Lower lobe of right lung (tissue), 2 donors: Measurements from ENCODE around the gene SDC1. TPM values are rescaled to one million over a fixed set of nuclear protein-coding genes. Genes with fewer than 3 reads are reported as not detected.

Experiments used
- ATAC-seq, 2 donors: fragments of 200-7000 bp; cut with Tn5 transposase; one replicate each; pipeline ENCODE4 v1.9.1; 2020 to 2022; ENCODE audit warnings: mild to moderate bottlenecking in 2 of 2, moderate library complexity in 2 of 2
- DNase-seq: peaks from one replicate; pipeline ENCODE4 v3.0.0-alpha.2; 2020
- H3K27ac ChIP-seq: fragments of 200-600 bp; one replicate; pipeline ENCODE4 v1.8.0; 2022
- H3K27me3 ChIP-seq: fragments of 200-600 bp; one replicate; pipeline ENCODE4 v1.8.0; 2022; ENCODE audit warnings: low read depth
- H3K36me3 ChIP-seq: fragments of 200-600 bp; one replicate; pipeline ENCODE4 v1.8.0; 2022; ENCODE audit warnings: mild to moderate bottlenecking
- H3K4me1 ChIP-seq: fragments of 200-600 bp; one replicate; pipeline ENCODE4 v1.8.0; 2022
- H3K4me3 ChIP-seq: fragments of 200-600 bp; one replicate; pipeline ENCODE4 v1.8.0; 2022; ENCODE audit warnings: mild to moderate bottlenecking
- H3K9me3 ChIP-seq: fragments of 200-600 bp; one replicate; pipeline ENCODE4 v1.8.0; 2022
- intact Hi-C: fragments of 100-400 bp; cut with DNase I; formaldehyde crosslinking; loops from one replicate; pipeline ENCODE4 v1.11.0; 2022
- total RNA-seq: library from RNA; stranded (reverse); fragmentation: NEBNext Ultra II Directional; extraction: Animal tissue kit (Norgen Biotek cat#: 25700); gene quantifications from one replicate; pipeline ENCODE4 v1.2.1, GENCODE V29; 2021
- TF ChIP-seq, protein P1 (sequence below): fragments of 200-600 bp; IDR thresholded peaks from one replicate; pipeline ENCODE4 v1.8.0; 2022; ENCODE audit warnings: antibody characterized with exemption, mild to moderate bottlenecking
- donor health status: DM: no; HTN: yes; CAD: no; lungs with severe emphysema.

SDC1 gene
- total RNA-seq, 1 donor from 2014 or later, result 90.0 TPM

DNA sequence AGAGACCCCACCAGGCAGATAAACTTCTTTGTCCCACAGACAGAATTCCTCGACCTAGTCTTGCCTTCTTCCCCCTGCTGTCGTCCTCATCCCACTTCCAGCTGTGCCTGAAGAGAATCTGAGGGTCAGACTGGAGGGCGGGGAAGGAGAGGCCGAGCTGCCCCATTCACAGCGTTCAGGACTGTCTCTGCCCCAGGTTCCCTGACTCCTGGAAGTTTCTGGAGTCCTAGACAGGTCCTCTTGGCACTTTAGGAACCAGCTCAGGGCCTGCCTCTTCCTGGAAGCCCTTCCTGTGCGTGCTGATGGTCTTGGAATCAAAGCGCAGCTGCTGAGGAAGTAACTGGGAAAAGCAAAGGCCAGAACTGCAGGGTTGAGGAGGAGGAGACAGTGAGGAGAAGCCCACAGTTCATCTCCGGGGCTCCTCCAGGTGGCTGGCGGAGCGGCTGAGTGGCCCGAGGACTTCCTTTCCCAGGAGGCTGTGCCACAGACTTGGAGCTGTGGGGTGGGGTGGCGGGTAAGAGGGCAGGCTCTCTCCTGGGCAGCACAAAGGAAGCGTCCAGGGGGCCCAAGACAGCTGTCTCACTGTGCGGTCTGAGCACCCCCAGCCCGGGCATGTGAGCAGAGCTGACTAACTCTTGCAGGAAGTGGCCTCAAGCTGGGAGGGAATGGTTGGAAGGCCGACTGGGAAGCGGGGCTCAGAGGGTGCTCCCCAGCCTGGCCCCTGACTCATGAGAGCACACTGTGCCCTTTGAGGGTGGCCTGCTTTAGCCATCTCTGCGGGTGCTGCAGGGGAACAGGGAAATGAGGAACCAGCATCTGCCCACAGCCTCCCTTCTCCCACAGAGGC, 39.5 kb downstream of the SDC1 start:
- intact Hi-C loops, result no loop called here
- H3K4me3 ChIP-seq, result no peak overlapping the region
- no peaks in the 10 kb centered on the region for H3K9me3 ChIP-seq
- no peaks in the 10 kb centered on the region for H3K36me3 ChIP-seq
- TF ChIP-seq, protein P1, sequence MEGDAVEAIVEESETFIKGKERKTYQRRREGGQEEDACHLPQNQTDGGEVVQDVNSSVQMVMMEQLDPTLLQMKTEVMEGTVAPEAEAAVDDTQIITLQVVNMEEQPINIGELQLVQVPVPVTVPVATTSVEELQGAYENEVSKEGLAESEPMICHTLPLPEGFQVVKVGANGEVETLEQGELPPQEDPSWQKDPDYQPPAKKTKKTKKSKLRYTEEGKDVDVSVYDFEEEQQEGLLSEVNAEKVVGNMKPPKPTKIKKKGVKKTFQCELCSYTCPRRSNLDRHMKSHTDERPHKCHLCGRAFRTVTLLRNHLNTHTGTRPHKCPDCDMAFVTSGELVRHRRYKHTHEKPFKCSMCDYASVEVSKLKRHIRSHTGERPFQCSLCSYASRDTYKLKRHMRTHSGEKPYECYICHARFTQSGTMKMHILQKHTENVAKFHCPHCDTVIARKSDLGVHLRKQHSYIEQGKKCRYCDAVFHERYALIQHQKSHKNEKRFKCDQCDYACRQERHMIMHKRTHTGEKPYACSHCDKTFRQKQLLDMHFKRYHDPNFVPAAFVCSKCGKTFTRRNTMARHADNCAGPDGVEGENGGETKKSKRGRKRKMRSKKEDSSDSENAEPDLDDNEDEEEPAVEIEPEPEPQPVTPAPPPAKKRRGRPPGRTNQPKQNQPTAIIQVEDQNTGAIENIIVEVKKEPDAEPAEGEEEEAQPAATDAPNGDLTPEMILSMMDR, result no peak
- no peaks in the 10 kb centered on the region for H3K27me3 ChIP-seq
- ATAC-seq, result peak; percentile 24 to 50
- peaks cover 65% of the 10 kb centered on the region for H3K4me1 ChIP-seq
- DNase-seq, result peak; percentile 75
- H3K27ac ChIP-seq, result peak overlapping the region; percentile 82

DNA sequence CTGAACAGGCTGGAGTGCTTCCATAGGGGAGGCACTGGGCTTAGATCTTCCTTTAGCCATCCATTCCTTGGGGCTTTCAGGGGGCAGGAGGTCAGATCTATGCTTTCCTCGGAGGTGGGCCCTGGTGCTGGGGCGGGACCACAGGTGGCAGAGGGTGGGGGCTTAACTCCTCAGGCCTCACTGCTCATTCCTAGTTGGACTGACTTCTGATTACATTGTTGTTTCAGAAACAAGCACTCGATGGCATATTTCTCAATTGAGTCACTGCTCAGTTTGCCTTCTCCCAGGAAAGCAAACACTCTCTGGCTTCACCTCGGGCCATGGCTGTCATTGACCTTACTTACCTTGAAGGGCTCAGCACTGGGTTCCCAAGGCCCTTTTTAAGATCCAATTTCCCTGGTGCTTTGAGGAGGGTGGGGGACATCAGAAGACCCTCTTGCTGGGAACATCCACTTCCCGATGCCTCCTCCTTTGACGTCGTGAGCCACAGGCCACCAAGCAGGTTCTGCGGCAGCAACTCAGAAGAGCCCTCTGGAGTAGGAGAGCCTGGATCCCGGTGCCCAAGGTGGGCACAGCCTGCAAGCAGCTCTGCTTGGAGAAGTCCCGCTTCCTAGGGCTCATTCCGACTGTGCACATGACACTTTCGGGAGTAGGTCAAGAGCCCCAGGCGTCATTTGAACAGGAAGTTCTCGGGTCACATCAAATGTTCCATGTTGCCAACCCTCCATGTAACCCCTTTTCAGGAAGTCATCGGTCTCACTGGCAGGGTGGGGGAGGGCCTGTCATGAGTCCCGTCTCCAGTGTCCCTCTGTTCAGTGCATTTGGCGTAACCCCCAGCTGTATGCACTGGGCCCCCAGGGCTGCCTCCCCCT, 40.6 kb downstream of the SDC1 start:
- Histone ChIP-seq H3K27ac (peak overlapping the region; percentile 82), H3K9me3 (no peaks in the 10 kb centered on the region), H3K36me3 (no peaks in the 10 kb centered on the region), H3K4me3 (peak overlapping the region; percentile 12), H3K27me3 (no peaks in the 10 kb centered on the region), H3K4me1 (peaks cover 64% of the 10 kb centered on the region)
- TF ChIP-seq, protein P1, result no peak
- DNase-seq (peak; percentile 80), ATAC-seq (peak; percentile 55 to 70)
- intact Hi-C loops, result no loop called here

DNA sequence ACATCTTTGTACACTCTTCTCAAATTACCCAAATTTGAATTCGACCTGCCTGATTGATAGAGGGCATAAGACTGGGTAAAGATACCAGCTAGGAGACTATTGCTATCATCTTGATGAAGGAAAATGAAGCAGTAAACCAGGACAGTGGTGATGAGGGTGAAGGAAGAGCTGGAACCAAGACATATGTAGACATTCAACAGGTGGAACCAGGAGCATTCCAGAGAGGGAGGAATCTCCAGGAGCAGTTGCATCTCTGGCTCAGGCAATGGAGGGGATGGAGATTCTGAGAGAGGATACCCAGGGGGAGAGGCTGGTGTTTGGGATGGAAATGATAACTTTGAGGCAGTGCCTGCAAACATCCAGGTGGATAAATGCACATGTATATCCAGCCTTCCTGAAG, 41.6 kb downstream of the SDC1 start:
- no peak overlapping the region for H3K4me3 ChIP-seq
- TF ChIP-seq, protein P1, result no peak
- DNase-seq (no peak), ATAC-seq (no peak)
- H3K36me3 ChIP-seq, result no peaks in the 10 kb centered on the region
- no peaks in the 10 kb centered on the region for H3K9me3 ChIP-seq
- no peaks in the 10 kb centered on the region for H3K27me3 ChIP-seq
- peaks cover 72% of the 10 kb centered on the region for H3K4me1 ChIP-seq
- intact Hi-C loops, result no loop called here
- H3K27ac ChIP-seq, result peak overlapping the region; percentile 82

DNA sequence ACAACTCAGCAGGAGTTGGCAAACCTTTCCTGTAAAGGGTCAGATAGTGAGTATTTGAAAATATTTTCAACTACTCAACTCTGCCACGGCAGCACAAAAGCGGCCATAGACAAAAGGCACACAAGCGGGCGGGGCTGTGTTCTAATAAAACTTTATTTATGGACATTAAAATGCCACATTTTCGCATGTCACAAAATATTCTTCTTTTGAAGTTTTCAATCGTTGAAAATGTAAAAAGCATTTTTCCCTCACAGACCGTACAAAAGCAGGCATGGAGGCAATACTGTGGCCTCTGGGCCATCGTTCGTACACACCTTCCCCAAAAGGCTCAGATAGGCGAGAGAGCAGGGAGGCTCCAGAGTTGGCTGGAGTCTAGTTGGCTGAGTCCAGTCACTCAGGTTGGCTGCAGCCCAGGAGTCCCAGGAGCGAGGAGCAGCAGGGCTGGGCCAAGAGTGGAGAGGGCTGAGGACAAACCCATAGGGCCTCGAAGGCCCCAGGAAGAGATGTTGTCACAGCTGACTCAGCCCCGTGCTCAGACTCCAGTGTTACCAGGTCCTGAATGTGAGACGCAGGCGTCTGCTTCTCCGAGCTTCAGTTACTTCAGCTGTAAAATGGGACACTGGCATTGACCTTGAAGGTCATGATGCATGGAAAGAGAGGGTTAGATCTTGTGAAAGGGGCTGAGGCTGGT, 42.5 kb downstream of the SDC1 start:
- no peaks in the 10 kb centered on the region for H3K27me3 ChIP-seq
- peak; percentile 55 to 59 for ATAC-seq

More for the DNA sequence above, 42.5 kb downstream of the SDC1 start:
- peaks cover 78% of the 10 kb centered on the region for H3K4me1 ChIP-seq
- H3K27ac ChIP-seq, result peak overlapping the region; percentile 82
- intact Hi-C loops, result no loop called here
- TF ChIP-seq, protein P1, result no peak
- H3K9me3 ChIP-seq, result no peaks in the 10 kb centered on the region
- DNase-seq, result peak; percentile 93
- no peaks in the 10 kb centered on the region for H3K36me3 ChIP-seq
- H3K4me3 ChIP-seq, result no peak overlapping the region
